Renal pelvis (tissue), 12 donors: ENCODE measurements around the gene CLK1. TPM values are rescaled to one million over a fixed set of nuclear protein-coding genes. Genes with fewer than 3 reads are reported as not detected.
"Not testable (repeated sequence)": the region's sequence is repeated elsewhere in the genome, so short reads cannot be mapped to it uniquely, and the experiment has no call there.

Source experiments
- DNase-seq: peaks from one replicate; pipeline ENCODE4 v3.0.0-alpha.2; 2013
- long read RNA-seq, 16 experiments: transcript quantifications; one replicate each; lab custom pipeline, GENCODE V29; 2026
- polyA plus RNA-seq, 3 donors: library from polyadenylated mRNA; unstranded; fragments of 120-200 nt; gene quantifications; one replicate each; pipeline ENCODE4 v1.2.1, GENCODE V29; 2013; ENCODE audit not compliant: insufficient read length in 3 of 3

CLK1 gene
- 100 to 1,000 TPM; 213 to 296 (median 288) TPM for polyA plus RNA-seq
- long read RNA-seq, donor 1, transcript CLK1-210 (11 exons, 3,208 nt): minor isoform, 10 of 105 reads
- long read RNA-seq, donor 1, transcript CLK1-201 (13 exons, 1,888 nt): major isoform, 26 of 105 reads
- long read RNA-seq, donor 1, partial matches to known transcripts: 58 of 105 reads
- long read RNA-seq, donor 1, other reads (novel, unspliced or antisense): 0 of 105 reads
- long read RNA-seq, donor 2, transcript CLK1-210 (11 exons, 3,208 nt): major isoform, 30 of 156 reads
- long read RNA-seq, donor 2, transcript CLK1-201 (13 exons, 1,888 nt): minor isoform, 20 of 156 reads
- long read RNA-seq, donor 2, transcript CLK1-204 (12 exons, 1,682 nt): minor isoform, 11 of 156 reads
- long read RNA-seq, donor 2, transcript CLK1-208 (2 exons, 484 nt): minor isoform, 6 of 156 reads
- long read RNA-seq, donor 2, partial matches to known transcripts: 83 of 156 reads
- long read RNA-seq, donor 2, other reads (novel, unspliced or antisense): 0 of 156 reads
- long read RNA-seq, donor 3, transcript CLK1-201 (13 exons, 1,888 nt): major isoform, 17 of 93 reads
- long read RNA-seq, donor 3, transcript CLK1-210 (11 exons, 3,208 nt): minor isoform, 13 of 93 reads
- long read RNA-seq, donor 3, partial matches to known transcripts: 45 of 93 reads
- long read RNA-seq, donor 3, other reads (novel, unspliced or antisense): 5 of 93 reads
- long read RNA-seq, donor 4, transcript CLK1-204 (12 exons, 1,682 nt): minor isoform, 9 of 131 reads
- long read RNA-seq, donor 4, transcript CLK1-201 (13 exons, 1,888 nt): major isoform, 31 of 131 reads
- long read RNA-seq, donor 4, transcript CLK1-210 (11 exons, 3,208 nt): minor isoform, 19 of 131 reads
- long read RNA-seq, donor 4, partial matches to known transcripts: 58 of 131 reads
- long read RNA-seq, donor 4, other reads (novel, unspliced or antisense): 0 of 131 reads
- long read RNA-seq, donor 5, transcript CLK1-201 (13 exons, 1,888 nt): minor isoform, 7 of 56 reads
- long read RNA-seq, donor 5, transcript CLK1-204 (12 exons, 1,682 nt): major isoform, 8 of 56 reads
- long read RNA-seq, donor 5, transcript CLK1-210 (11 exons, 3,208 nt): minor isoform, 6 of 56 reads
- long read RNA-seq, donor 5, partial matches to known transcripts: 30 of 56 reads
- long read RNA-seq, donor 5, other reads (novel, unspliced or antisense): 0 of 56 reads
- long read RNA-seq, donor 6, transcript CLK1-210 (11 exons, 3,208 nt): minor isoform, 16 of 105 reads
- long read RNA-seq, donor 6, transcript CLK1-201 (13 exons, 1,888 nt): major isoform, 18 of 105 reads
- long read RNA-seq, donor 6, transcript CLK1-203 (8 exons, 1,192 nt): minor isoform, 9 of 105 reads
- long read RNA-seq, donor 6, partial matches to known transcripts: 49 of 105 reads
- long read RNA-seq, donor 6, other reads (novel, unspliced or antisense): 0 of 105 reads
- long read RNA-seq, donor 7, transcript CLK1-210 (11 exons, 3,208 nt): minor isoform, 12 of 83 reads
- long read RNA-seq, donor 7, transcript CLK1-201 (13 exons, 1,888 nt): major isoform, 23 of 83 reads
- long read RNA-seq, donor 7, partial matches to known transcripts: 37 of 83 reads
- long read RNA-seq, donor 7, other reads (novel, unspliced or antisense): 0 of 83 reads
- long read RNA-seq, donor 8, transcript CLK1-201 (13 exons, 1,888 nt): major isoform, 26 of 65 reads
- long read RNA-seq, donor 8, transcript CLK1-204 (12 exons, 1,682 nt): minor isoform, 8 of 65 reads
- long read RNA-seq, donor 8, partial matches to known transcripts: 25 of 65 reads
- long read RNA-seq, donor 8, other reads (novel, unspliced or antisense): 0 of 65 reads
- long read RNA-seq, donor 9, transcript CLK1-204 (12 exons, 1,682 nt): minor isoform, 11 of 132 reads
- long read RNA-seq, donor 9, transcript CLK1-208 (2 exons, 484 nt): minor isoform, 7 of 132 reads
- long read RNA-seq, donor 9, transcript CLK1-210 (11 exons, 3,208 nt): minor isoform, 13 of 132 reads
- long read RNA-seq, donor 9, transcript CLK1-201 (13 exons, 1,888 nt): major isoform, 32 of 132 reads
- long read RNA-seq, donor 9, partial matches to known transcripts: 53 of 132 reads
- long read RNA-seq, donor 9, other reads (novel, unspliced or antisense): 0 of 132 reads
- long read RNA-seq, donor 10, transcript CLK1-210 (11 exons, 3,208 nt): major isoform, 11 of 91 reads
- long read RNA-seq, donor 10, transcript CLK1-201 (13 exons, 1,888 nt): minor isoform, 6 of 91 reads
- long read RNA-seq, donor 10, partial matches to known transcripts: 58 of 91 reads
- long read RNA-seq, donor 10, other reads (novel, unspliced or antisense): 0 of 91 reads
- long read RNA-seq, donor 11, transcript CLK1-210 (11 exons, 3,208 nt): major isoform, 12 of 43 reads
- long read RNA-seq, donor 11, transcript CLK1-201 (13 exons, 1,888 nt): minor isoform, 7 of 43 reads
- long read RNA-seq, donor 11, partial matches to known transcripts: 14 of 43 reads
- long read RNA-seq, donor 11, other reads (novel, unspliced or antisense): 0 of 43 reads
- long read RNA-seq, donor 12, transcript CLK1-210 (11 exons, 3,208 nt): minor isoform, 30 of 201 reads
- long read RNA-seq, donor 12, transcript CLK1-203 (8 exons, 1,192 nt): minor isoform, 8 of 201 reads
- long read RNA-seq, donor 12, transcript CLK1-208 (2 exons, 484 nt): minor isoform, 11 of 201 reads
- long read RNA-seq, donor 12, transcript CLK1-201 (13 exons, 1,888 nt): major isoform, 45 of 201 reads
- long read RNA-seq, donor 12, partial matches to known transcripts: 79 of 201 reads
- long read RNA-seq, donor 12, other reads (novel, unspliced or antisense): 11 of 201 reads
- long read RNA-seq, donor 13, transcript CLK1-204 (12 exons, 1,682 nt): minor isoform, 5 of 85 reads
- long read RNA-seq, donor 13, transcript CLK1-210 (11 exons, 3,208 nt): major isoform, 14 of 85 reads
- long read RNA-seq, donor 13, transcript CLK1-201 (13 exons, 1,888 nt): minor isoform, 8 of 85 reads
- long read RNA-seq, donor 13, transcript CLK1-214 (3 exons, 480 nt): minor isoform, 5 of 85 reads
- long read RNA-seq, donor 13, partial matches to known transcripts: 45 of 85 reads
- long read RNA-seq, donor 13, other reads (novel, unspliced or antisense): 0 of 85 reads
- long read RNA-seq, donor 14: 0 reads
- long read RNA-seq, donor 15, transcript CLK1-204 (12 exons, 1,682 nt): minor isoform, 12 of 145 reads
- long read RNA-seq, donor 15, transcript CLK1-208 (2 exons, 484 nt): minor isoform, 11 of 145 reads
- long read RNA-seq, donor 15, transcript CLK1-201 (13 exons, 1,888 nt): major isoform, 37 of 145 reads
- long read RNA-seq, donor 15, transcript CLK1-210 (11 exons, 3,208 nt): minor isoform, 17 of 145 reads
- long read RNA-seq, donor 15, partial matches to known transcripts: 49 of 145 reads
- long read RNA-seq, donor 15, other reads (novel, unspliced or antisense): 6 of 145 reads
- long read RNA-seq, donor 16, transcript CLK1-210 (11 exons, 3,208 nt): major isoform, 31 of 142 reads
- long read RNA-seq, donor 16, transcript CLK1-208 (2 exons, 484 nt): minor isoform, 10 of 142 reads
- long read RNA-seq, donor 16, transcript CLK1-201 (13 exons, 1,888 nt): minor isoform, 20 of 142 reads
- long read RNA-seq, donor 16, transcript CLK1-204 (12 exons, 1,682 nt): minor isoform, 10 of 142 reads
- long read RNA-seq, donor 16, partial matches to known transcripts: 64 of 142 reads
- long read RNA-seq, donor 16, other reads (novel, unspliced or antisense): 0 of 142 reads

DNA sequence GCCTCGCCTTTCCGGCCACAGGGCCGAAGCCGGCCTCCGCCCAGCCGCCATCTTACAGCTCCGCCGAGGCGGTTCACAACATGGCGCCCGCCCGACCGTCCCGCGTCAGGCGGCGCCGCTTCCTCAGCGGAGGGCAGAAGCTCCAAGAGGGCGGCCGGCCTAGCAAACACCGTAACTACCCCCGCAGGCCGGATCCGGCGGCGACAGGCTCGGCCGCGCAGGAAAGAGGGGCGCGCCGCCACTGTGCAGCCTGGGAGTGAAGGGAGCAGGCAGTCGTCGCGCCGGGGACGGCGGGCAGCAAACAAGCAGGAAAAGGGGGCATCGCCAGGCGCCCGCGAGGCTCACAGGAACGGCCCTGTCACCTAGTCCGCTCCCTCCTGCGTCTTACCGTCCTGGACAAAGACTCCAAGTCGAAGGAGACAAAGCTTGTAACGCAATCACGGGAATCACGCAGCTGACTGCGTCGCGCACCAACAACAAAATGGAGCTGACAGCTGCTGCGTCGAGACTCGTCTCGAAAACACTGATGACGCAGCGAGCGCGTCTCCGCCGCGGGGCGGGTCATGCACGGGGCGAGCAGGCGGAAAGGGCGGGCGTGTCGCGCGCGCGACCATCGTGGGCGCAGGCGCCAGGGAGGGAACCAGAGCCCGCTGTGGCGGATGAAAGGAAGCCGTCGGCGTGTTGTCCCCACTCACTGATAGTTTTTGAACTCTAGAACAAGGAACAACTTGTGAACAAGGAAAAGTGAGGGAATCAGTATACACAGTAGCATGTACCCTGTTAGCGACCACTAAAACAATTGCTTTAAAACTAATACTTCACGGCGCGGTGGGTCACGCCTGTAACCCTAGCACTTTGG lies at the start of gene CLK1:
CLK1 (minus strand) TSS at position 483 of the 859 bp plus-strand sequence. CDS start 2,796 bp downstream, outside the sequence.
- DNase-seq: peak; percentile 95

DNA sequence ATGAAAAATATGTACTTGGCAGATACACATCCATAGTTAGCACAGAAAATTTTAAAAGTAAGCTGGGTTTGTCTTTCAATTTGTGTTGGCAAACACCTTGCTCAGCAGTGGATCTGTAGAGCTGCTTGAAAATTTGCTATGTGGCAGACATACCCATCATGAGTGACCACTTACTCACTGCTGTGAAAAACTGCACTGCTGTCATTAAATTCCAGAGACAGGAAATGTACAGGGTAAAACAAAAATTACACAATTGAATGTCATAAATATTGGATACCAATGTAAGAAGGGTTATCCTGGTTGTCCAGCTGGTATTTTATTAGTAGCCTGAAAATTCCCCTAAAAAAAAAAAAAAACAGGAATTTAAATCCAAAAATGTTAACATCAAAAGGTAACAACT lies 49.2 kb upstream of the CLK1 start:
- DNase-seq: no peak

DNA sequence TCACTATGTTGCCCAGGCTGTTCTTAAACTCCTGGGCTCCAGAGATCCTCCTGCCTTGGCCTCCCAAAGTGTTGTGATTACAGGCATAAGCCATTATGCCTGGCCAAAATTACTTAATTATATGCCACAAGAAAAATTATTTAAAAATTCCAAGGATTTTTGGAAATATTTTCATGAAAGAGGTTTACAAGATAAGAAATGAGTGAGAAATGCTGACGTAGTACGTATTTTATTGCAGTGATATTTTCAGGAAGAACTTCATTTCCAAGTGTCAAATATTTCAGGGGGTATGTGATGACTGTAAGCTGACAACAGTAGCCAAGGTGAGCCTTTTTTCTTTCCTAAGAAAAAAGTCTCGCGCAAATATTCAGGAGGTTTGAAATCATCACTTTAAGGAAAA lies 45.5 kb upstream of the CLK1 start:
- DNase-seq: no peak

DNA sequence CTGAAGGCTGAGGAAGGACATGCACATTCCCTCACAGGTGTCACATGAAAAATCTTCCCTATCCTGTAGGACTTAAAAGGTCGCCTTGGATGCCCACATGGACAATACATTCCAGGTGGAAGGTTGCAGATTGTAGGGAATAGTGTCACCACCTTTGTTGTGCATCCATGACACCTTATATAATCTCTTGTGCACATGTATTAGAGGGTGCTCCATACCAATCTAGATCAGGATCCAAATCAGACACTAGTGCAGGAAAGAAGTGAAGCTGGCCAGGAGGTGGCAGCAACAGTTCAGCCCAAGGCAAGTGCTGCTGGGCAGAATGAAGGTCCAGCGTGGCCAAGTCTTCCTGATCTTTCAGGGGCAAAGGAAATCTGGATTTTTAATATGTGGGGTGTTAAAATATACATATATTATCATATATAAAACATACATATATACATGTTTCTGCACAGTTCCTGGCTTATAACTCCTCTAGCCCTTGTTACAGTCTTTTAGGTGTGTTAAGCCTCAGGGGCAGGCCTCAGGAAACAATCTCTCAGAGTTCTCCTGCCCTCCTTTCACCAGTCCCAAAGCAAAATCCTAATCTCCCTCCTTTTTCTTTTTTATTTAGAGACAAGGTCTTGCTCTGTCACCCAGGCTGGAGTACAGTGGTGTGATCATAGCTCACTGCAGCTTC lies 41.3 kb upstream of the CLK1 start:
- DNase-seq: peak; percentile 53

DNA sequence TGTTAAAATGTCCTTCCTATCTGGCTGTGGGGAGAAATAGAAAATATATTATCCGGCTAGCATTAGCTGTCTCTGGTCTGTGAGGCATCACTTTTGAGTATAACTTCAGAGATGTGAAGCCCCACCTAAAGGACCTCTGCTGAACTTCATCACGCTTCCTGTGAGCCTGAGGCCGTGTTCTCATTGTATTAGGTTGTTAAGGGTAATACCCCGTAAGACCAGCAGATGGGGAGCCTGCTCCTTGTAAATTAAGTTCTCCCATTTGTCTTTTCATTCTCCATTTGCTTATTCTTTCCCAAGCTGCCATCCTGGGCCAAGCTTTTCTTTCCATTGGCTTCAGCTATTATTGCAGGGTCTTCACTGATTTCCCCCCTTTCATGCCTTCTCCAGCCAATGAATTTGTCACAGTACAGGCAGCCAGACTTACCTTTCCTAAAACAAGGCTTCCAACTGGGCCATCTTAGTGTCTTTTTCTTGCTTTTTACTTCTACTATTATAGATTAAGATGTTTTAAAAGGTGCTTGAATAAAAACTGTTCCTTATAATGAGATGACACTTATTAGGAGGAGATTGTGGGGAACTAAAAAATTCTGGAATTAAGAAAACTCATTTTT lies 37.1 kb upstream of the CLK1 start:
- DNase-seq: peak; percentile 73

DNA sequence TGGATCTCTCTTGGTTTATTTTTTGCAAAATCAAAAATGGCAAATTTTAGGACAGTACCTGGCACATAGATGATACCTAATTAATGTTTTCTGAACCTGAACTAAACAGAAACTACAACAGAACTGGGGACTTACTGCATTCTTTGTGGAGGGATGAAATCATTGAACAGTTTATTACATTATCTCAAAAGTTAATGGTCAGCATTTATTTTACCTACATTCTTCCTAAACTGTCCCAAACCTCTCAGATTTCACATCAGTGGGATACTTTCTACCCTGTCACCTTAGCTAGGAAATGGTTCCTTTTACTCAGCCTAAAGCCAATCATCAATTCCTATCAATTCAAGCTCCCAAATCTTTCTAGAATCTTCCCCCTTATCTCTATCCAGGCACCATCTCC lies 35.0 kb upstream of the CLK1 start:
- DNase-seq: no peak

DNA sequence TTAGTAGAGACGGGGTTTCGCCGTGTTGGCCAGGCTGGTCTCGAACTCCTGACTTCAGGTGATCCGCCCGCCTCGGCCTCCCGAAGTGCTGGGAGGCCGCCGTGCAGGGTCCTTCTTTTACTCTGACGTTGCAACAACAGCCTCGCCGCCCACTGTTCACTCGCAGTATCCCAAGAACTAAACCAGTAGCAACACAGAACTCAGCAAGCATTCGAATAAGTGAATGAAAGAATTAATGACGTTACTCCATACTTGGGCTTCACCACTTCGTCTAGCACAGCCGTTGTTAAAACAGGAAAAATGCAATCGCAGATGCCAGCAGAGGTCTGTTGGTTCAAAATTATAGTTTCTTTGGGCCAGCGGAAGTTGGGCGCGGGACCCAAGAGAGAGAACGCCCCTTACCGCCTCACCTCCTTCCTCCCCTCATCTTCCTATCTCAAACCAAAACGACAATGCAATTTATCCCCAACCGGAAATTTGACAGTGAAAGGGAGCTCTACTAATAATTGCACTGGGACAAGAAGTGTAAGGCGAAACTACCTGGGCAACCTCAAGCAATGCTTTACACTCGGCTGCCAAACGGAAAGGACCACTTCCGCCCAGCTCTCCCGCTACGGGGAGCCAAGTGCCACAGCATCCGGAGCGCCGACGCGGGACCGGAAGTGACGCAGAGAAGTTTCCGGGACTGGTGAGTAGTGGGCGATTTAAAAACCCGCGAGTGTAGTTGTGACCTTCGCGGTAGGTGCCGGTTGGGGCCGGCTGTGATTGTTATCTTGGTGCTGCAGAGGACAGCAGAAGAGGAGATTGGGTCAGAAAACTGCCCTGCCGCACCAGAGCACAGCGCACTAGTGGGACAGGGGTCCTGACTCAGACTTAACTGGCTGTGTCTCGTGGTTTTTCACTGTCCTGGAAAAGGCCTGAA lies 24.5 kb upstream of the CLK1 start, which contains the start of the genes NIF3L1 and PPIL3:
NIF3L1 (plus strand) TSS at position 668 of the 922 bp plus-strand sequence. CDS start 2,573 bp downstream, outside the sequence.
PPIL3 (minus strand) TSS at position 374 of the 922 bp plus-strand sequence. CDS start 1,462 bp downstream, outside the sequence.
- DNase-seq: peak; percentile 99

DNA sequence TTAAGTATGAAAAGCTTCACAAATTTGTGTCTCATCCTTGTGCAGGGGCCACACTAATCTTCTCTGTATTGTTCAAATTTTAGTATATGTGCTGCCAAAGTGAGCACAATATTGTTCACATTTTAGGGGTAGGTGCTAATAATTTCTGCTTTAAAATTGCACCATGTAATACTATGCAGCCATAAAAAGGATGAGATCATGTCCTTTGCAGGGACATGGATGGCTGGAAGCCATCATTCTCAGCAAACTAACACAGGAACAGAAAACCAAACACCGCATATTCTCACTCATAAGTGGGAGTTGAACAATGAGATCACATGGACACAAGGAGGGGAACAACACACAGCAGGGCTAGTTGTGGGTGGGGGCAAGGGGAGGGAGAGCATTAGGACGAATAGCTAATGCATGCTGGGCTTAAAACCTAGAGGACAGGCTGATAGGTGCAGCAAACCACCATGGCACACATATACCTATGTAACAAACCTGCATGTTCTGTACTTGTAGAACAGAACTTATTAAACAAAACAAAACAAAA lies 17.3 kb upstream of the CLK1 start:
- DNase-seq: not testable (repeated sequence)

DNA sequence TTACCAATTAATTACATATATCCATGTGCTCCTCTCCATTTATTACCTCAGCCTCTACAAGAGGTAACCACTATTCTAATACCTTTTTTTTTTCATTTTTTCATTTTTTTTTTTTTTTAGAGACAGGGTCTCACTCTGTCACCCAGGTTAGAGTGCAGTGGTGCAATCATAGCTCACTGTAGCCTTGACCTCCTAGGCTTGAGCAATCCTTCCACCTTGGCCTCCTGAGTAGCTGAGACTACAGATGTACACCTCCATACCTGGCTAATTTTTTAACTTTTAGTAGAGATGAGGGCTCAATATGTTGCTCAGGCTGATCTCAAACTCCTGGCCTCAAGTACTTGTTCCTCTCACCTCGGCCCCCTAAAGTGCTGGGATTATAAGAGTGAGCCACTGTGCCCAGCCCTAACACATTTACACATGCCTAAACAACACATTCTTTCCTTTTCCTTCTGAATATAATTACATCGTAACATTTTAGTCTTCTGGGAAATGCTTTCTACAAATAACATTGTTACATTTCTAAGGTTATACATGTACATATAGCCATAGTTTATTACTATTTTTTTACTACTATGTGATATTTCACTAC lies 13.9 kb upstream of the CLK1 start:
- no peak for DNase-seq

DNA sequence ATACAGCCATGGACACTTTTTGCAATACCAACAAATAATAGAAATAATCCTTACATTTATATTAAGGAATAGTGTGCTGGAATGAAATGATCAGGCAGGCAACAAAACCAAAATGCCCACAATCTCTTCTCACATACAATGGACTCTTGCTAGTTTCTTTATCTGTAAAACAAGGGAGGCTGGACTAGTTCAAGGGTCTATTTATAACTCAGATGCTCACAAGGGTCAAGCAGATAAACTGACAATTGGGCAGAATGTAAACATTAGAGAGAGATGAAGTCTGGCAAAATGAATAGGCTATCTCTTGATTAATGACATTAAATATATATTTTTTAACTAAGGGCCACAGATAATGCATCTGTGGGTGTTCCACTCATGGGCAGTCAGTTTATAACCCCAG lies 13.0 kb upstream of the CLK1 start:
- DNase-seq: no peak

DNA sequence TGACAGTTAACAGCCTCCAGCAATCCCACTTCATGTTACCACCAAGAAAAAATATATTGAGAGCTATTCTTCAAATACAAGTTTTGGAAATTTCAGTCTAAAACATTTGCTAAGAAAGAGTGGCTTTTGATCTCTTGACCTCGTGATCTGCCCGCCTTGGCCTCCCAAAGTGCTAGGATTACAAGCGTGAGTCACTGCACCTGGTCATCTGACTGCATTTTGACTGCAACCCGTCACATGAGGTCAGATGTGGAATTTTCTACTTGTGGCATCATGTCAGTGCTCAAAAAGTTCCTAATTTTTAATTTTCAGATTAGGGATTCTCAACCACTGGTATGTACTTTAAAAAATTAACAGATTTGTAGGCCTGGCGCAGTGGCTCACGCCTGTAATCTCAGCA lies 9.1 kb upstream of the CLK1 start:
- DNase-seq: no peak

DNA sequence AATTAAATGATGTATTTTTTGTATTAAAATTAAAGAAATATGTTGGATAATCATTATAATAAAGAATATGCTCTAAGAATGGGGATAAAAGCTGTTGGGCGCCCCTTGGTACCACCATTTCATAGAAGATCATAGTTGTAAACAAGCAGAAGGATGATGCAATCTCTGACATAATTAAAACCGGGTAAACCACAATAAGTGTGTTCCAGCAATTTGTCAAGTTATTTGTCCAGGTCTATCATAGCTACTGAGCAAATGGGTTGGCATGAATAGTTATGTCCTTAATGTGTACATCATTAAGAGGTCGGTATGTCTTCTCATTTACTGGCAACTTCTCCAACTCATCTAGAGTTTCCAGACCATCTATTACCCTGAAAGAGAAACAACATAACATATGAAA lies 6.7 kb upstream of the CLK1 start:
- DNase-seq: no peak
